Smooth muscle cell (in vitro differentiated cells): ENCODE results near the gene TARBP1. TPM values are rescaled to one million over a fixed set of nuclear protein-coding genes. Genes with fewer than 3 reads are reported as not detected.

Source experiments
- DNase-seq: peaks from one replicate; lab custom pipeline; 2025; ENCODE audit not compliant: unreplicated experiment; lab: John Stamatoyannopoulos, UW
- H2AFZ ChIP-seq: fragments of 200-600 bp; sonication (generic); 2 replicates; pipeline ENCODE4 v1.6.0; 2016; ENCODE audit warnings: antibody characterized with exemption, low read depth, mild to moderate bottlenecking
- H3F3A ChIP-seq: fragments of 200-600 bp; sonication (generic); 2 replicates; pipeline ENCODE4 v1.6.0; 2017; ENCODE audit warnings: antibody characterized with exemption, low read depth
- H3K27ac ChIP-seq: fragments of 200-600 bp; sonication (generic); 2 replicates; pipeline ENCODE4 v1.5.1; 2016; ENCODE audit warnings: low read depth, mild to moderate bottlenecking
- H3K27me3 ChIP-seq: fragments of 200-600 bp; sonication (generic); 2 replicates; pipeline ENCODE4 v1.6.1; 2016; ENCODE audit warnings: low read depth, mild to moderate bottlenecking
- H3K36me3 ChIP-seq: fragments of 200-600 bp; sonication (generic); 2 replicates; pipeline ENCODE4 v1.5.1; 2016; ENCODE audit warnings: low read depth
- H3K4me1 ChIP-seq: fragments of 200-600 bp; sonication (generic); 2 replicates; pipeline ENCODE4 v1.5.1; 2016; ENCODE audit warnings: low read depth
- H3K4me2 ChIP-seq: fragments of 200-600 bp; sonication (generic); 2 replicates; pipeline ENCODE4 v1.6.0; 2016; ENCODE audit warnings: mild to moderate bottlenecking
- H3K4me3 ChIP-seq: fragments of 200-600 bp; sonication (generic); 2 replicates; pipeline ENCODE4 v1.5.1; 2016; ENCODE audit warnings: mild to moderate bottlenecking
- H3K79me2 ChIP-seq: fragments of 200-600 bp; sonication (generic); 2 replicates; pipeline ENCODE4 v1.6.0; 2016; ENCODE audit warnings: low read depth, mild to moderate bottlenecking
- H3K9ac ChIP-seq: fragments of 200-600 bp; sonication (generic); 2 replicates; pipeline ENCODE4 v1.6.0; 2016; ENCODE audit warnings: low read depth
- H3K9me3 ChIP-seq: fragments of 200-600 bp; sonication (generic); replicated peaks from 2 replicates; pipeline ENCODE4 v1.5.1; 2016; ENCODE audit warnings: low read depth
- H4K20me1 ChIP-seq: fragments of 200-600 bp; sonication (generic); 2 replicates; pipeline ENCODE4 v1.6.0; 2016; ENCODE audit warnings: low read depth
- CTCF ChIP-seq: fragments of 200-600 bp; sonication (generic); IDR thresholded peaks from 2 replicates; pipeline ENCODE4 v1.5.1; 2017; ENCODE audit warnings: borderline replicate concordance, mild to moderate bottlenecking, antibody characterized with exemption; ENCODE audit not compliant: insufficient read depth, poor library complexity, severe bottlenecking
- WGBS: methylation state at CpG from one replicate; pipeline ENCODE4 v1.1.7; 2016; ENCODE audit warnings: low lambda C conversion rate; 5-methylcytosine and 5-hydroxymethylcytosine counted together
- polyA plus RNA-seq: library from polyadenylated mRNA; unstranded; fragments of >200 nt; fragmentation: Nextera tagmentation; extraction: Ambion mirVana; gene quantifications from 2 replicates; pipeline ENCODE4 v1.2.1, GENCODE V29; 2016
- total RNA-seq: library from RNA; depleted of rRNA; stranded (reverse); fragments of >200 nt; gene quantifications from 2 replicates; pipeline ENCODE4 v1.2.3, GENCODE V29; 2014

Gene TARBP1
- total and polyA plus RNA-seq, 2 experiments from 2014 or later = 6.1 to 28.9 TPM

- Histone ChIP-seq H3K9ac (no peak overlapping the region), H3K9me3 (no peaks in the 10 kb centered on the region), H4K20me1 (no peaks in the 10 kb centered on the region), H2AFZ (peak overlapping the region; percentile 69), H3K27ac (no peak overlapping the region), H3K4me1 (peaks cover 12% of the 10 kb centered on the region), H3K27me3 (no peaks in the 10 kb centered on the region), H3K36me3 (no peaks in the 10 kb centered on the region), H3F3A (peaks cover 13% of the 10 kb centered on the region), H3K4me2 (no peak overlapping the region), H3K79me2 (no peaks in the 10 kb centered on the region), H3K4me3 (no peak overlapping the region)
- DNase-seq = no peak
- no peak for TF ChIP-seq CTCF
- WGBS = 57% methylated on average over 9 of the region's 9 CpGs
Observed at GRCh38 chr1:234498448-234499118, 19.6 kb upstream of the TARBP1 start.

- H3K27ac ChIP-seq = no peak overlapping the region
- no peaks in the 10 kb centered on the region for H4K20me1 ChIP-seq
- no peak for TF ChIP-seq CTCF
- no peaks in the 10 kb centered on the region for H3K9me3 ChIP-seq
- 100% methylated on average over 1 of the region's 1 CpG for WGBS
- H3K36me3 ChIP-seq = no peaks in the 10 kb centered on the region
- H3K4me3 ChIP-seq = no peak overlapping the region
- peaks cover 13% of the 10 kb centered on the region for H3F3A ChIP-seq
- no peak overlapping the region for H3K4me2 ChIP-seq
- H3K4me1 ChIP-seq = peaks cover 12% of the 10 kb centered on the region
- H2AFZ ChIP-seq = no peak overlapping the region
- DNase-seq = no peak
- H3K79me2 ChIP-seq = no peaks in the 10 kb centered on the region
- no peak overlapping the region for H3K9ac ChIP-seq
- no peaks in the 10 kb centered on the region for H3K27me3 ChIP-seq
Observed at GRCh38 chr1:234497589-234497988, 18.6 kb upstream of the TARBP1 start.

GRCh38 chr1:234495231-234495990 lies 16.4 kb upstream of the TARBP1 start:
- no peak for DNase-seq
- H4K20me1 ChIP-seq = no peaks in the 10 kb centered on the region
- H3K27me3 ChIP-seq = no peaks in the 10 kb centered on the region
- peak overlapping the region; percentile 47 for H3K4me2 ChIP-seq
- peak overlapping the region; percentile 61 for H3K9ac ChIP-seq
- peaks cover 11% of the 10 kb centered on the region for H3F3A ChIP-seq
- no peaks in the 10 kb centered on the region for H3K9me3 ChIP-seq
- no peak for TF ChIP-seq CTCF
- peak overlapping the region; percentile 52 for H2AFZ ChIP-seq
- H3K79me2 ChIP-seq = no peaks in the 10 kb centered on the region
- peaks cover 12% of the 10 kb centered on the region for H3K4me1 ChIP-seq
- peak overlapping the region; percentile 76 for H3K27ac ChIP-seq
- H3K4me3 ChIP-seq = no peak overlapping the region
- WGBS = 24% methylated on average over 7 of the region's 7 CpGs
- no peaks in the 10 kb centered on the region for H3K36me3 ChIP-seq
